Measurements from ENCODE around the gene PRR16.

- TF ChIP-seq CTCF (IDR thresholded peaks at IDR 0.05) (no peak), ZFX (IDR thresholded peaks at IDR 0.05; ENCODE audit: borderline replicate concordance) (no peak)
These were observed 180.4 kb downstream of the PRR16 start for GRCh38 chr5:120644516-120644915.

Measured in 22Rv1 (cell line).